Heart left ventricle (tissue), 16 donors: Measurements from ENCODE around the gene S1PR4. TPM values are rescaled to one million over a fixed set of nuclear protein-coding genes. Genes with fewer than 3 reads are reported as not detected.
"Not testable (repeated sequence)": the region's sequence is repeated elsewhere in the genome, so short reads cannot be mapped to it uniquely, and the experiment has no call there.

Experiments
- ATAC-seq, 4 donors: fragments of 200-7000 bp; cut with Tn5 transposase; one replicate each; pipeline ENCODE4 v1.9.1; 2020 to 2022; ENCODE audit warnings: moderate library complexity in 4 of 4, mild to moderate bottlenecking in 3 of 4, moderate number of reproducible peaks in 1 of 4
- DNase-seq, 5 donors: peaks; one replicate each; pipeline ENCODE4 v3.0.0-alpha.2; 2020
- H3K27ac ChIP-seq, 12 donors: fragments of 200-600 bp; sonication (generic) in 4 of 12; one replicate each; pipeline versions ENCODE4 v1.5.0 to v1.8.0; 2016 to 2022; ENCODE audit warnings: mild to moderate bottlenecking in 2 of 12
- H3K27me3 ChIP-seq, 9 donors: fragments of 200-600 bp; sonication (generic) in 2 of 9; one replicate each; pipeline versions ENCODE4 v1.5.1 to v1.8.0; 2016 to 2022; ENCODE audit warnings: mild to moderate bottlenecking in 3 of 9
- H3K36me3 ChIP-seq, 9 donors: fragments of 200-600 bp; sonication (generic) in 2 of 9; one replicate each; pipeline versions ENCODE4 v1.5.0 to v1.8.0; 2018 to 2022; ENCODE audit warnings: mild to moderate bottlenecking in 2 of 9
- H3K4me1 ChIP-seq, 12 donors: fragments of 200-600 bp; sonication (generic) in 4 of 12; one replicate each; pipeline versions ENCODE4 v1.5.0 to v1.8.0; 2016 to 2022; ENCODE audit warnings: mild to moderate bottlenecking in 3 of 12
- H3K4me3 ChIP-seq, 12 donors: fragments of 200-600 bp; sonication (generic) in 4 of 12; one replicate each; pipeline versions ENCODE4 v1.5.0 to v1.8.0; 2017 to 2022; ENCODE audit warnings: mild to moderate bottlenecking in 9 of 12, moderate library complexity in 4 of 12
- H3K9me3 ChIP-seq, 12 donors: fragments of 200-600 bp; sonication (generic) in 4 of 12; one replicate each; pipeline versions ENCODE4 v1.5.0 to v1.8.0; 2016 to 2022; ENCODE audit warnings: mild to moderate bottlenecking in 1 of 12
- CTCF ChIP-seq, 12 donors: fragments of 200-600 bp; sonication (generic) in 4 of 12; IDR thresholded peaks; one replicate each; pipeline versions ENCODE4 v1.5.0 to v1.8.0; 2018 to 2022; ENCODE audit warnings: antibody characterized with exemption in 12 of 12, mild to moderate bottlenecking in 5 of 12
- POLR2A ChIP-seq, 2 donors: fragments of 450-650 bp; IDR thresholded peaks; one replicate each; pipeline ENCODE4 v1.6.1; 2017; ENCODE audit warnings: antibody characterized with exemption in 2 of 2, mild to moderate bottlenecking in 2 of 2, moderate library complexity in 2 of 2
- WGBS, 4 donors: extraction: QIAGEN DNeasy Blood & Tissue Kit in 2 of 4; methylation state at CpG; one replicate each; pipeline versions ENCODE4 v1.1.5 to v1.1.7; 2013 to 2018; 5-methylcytosine and 5-hydroxymethylcytosine counted together
- intact Hi-C, 10 donors: fragments of 100-400 bp; cut with DNase I; formaldehyde crosslinking; loops; one replicate each; pipeline versions ENCODE4 v1.11.1 to v1.14.2; 2022
- polyA plus RNA-seq, 2 donors: library from polyadenylated mRNA; stranded (reverse); fragments of 200-250 nt; gene quantifications; one replicate each; pipeline ENCODE4 v1.2.3, GENCODE V29; 2013
- total RNA-seq, 9 donors: library from RNA; depleted of rRNA in 2 of 9; stranded (reverse); fragments of >200 nt in 2 of 9; fragmentation: NEBNext Ultra II Directional in 3 of 9; extraction: Animal tissue kit (Norgen Biotek cat#: 25700) in 3 of 9; gene quantifications; one replicate each; pipeline versions ENCODE4 v1.1.0 to v1.2.4, GENCODE V29; 2016 to 2023
- donor health status: ischemic (EF 13 %, LVEDD 7.1; RV severe dilation, severe dysfunction).
- donor health status: healthy with polysubstance abuse.
- donor health status: DM: no; HTN: yes; CAD: no.
- donor health status: DM: no; HTN: no; CAD: no.
- donor health status: ischemic (EF 25% LVEDD 6.9; RV normal size, moderate dysfunction).
- donor health status: ischemic (EF 25% LVEDD 5.7; RV mildly dilated, moderate dysfunction).
- donor health status: healthy.
- donor health status: DM: yes; HTN: yes; CAD: no.
- donor health status: ischemic (EF 35%, LVEDD 5.7; RV mildly dilated, moderate dysfunction).
- donor health status: nonischemic (EF 11% LVEDD 7.7; RV severe dilation, severe dysfunction).
- donor health status: DM: yes; HTN: yes; CAD: no.
- donor health status: PGD.
- donor health status: ischemic (EF 29% LVEDD 5.4; RV normal size, mild dysfunction).
- donor health status: nonischemic (EF 23%, LVEDD 6.1; RV moderate dilation, normal function).

The S1PR4 gene
- total and polyA plus RNA-seq, 11 donors, result 0.35 to 5.5 (median 1.4) TPM

- Histone ChIP-seq H3K9me3 (peaks cover 0 to 2% (median 0%) of the 10 kb centered on the region in 12 donors), H3K36me3 (no peaks in the 10 kb centered on the region), H3K27ac (no peak overlapping the region), H3K27me3 (peaks cover 8 to 43% (median 26%) of the 10 kb centered on the region in 9 donors), H3K4me3 (no peak overlapping the region), H3K4me1 (peaks cover 0 to 9% (median 0%) of the 10 kb centered on the region in 12 donors)
- ATAC-seq (peak in 1 of 4 donors; percentile 15), DNase-seq (no peak)
- no peak for TF ChIP-seq CTCF (IDR thresholded peaks at IDR 0.05)
- intact Hi-C loops, result loop anchor here in 1 of 10 donors (10.0 kb wide), 1 partner anchor 254 kb away; no protein-coding TSS in a partner anchor
- 73 to 83% (median 79%) methylated on average over 12 of the region's 12 CpGs for WGBS, 4 donors
These were observed 42.0 kb downstream of the S1PR4 start for GRCh38 chr19:3220576-3220975.

- WGBS, 4 donors, result 75 to 92% (median 81%) methylated on average over 4 to 5 of the region's 5 CpGs
- H3K4me3 ChIP-seq, DNase-seq, H3K36me3 ChIP-seq, ATAC-seq, H3K27ac ChIP-seq, H3K4me1 ChIP-seq, H3K9me3 ChIP-seq: not testable (repeated sequence)
- intact Hi-C loops, result loop anchor here in 1 of 10 donors (10.0 kb wide), 1 partner anchor 253 kb away; no protein-coding TSS in a partner anchor
- H3K27me3 ChIP-seq, result peaks cover 9 to 50% (median 34%) of the 10 kb centered on the region in 9 donors
These were observed 43.0 kb downstream of the S1PR4 start for GRCh38 chr19:3221576-3221975.

GRCh38 chr19:3222709-3223108 is 44.1 kb downstream of the S1PR4 start:
- no peaks in the 10 kb centered on the region for H3K9me3 ChIP-seq
- WGBS, 4 donors, result 86 to 94% (median 89%) methylated on average over 5 of the region's 5 CpGs
- peaks cover 0 to 9% (median 0%) of the 10 kb centered on the region in 12 donors for H3K4me1 ChIP-seq
- no peak overlapping the region for H3K27ac ChIP-seq
- no peak for TF ChIP-seq CTCF (IDR thresholded peaks at IDR 0.05)
- no peak for TF ChIP-seq POLR2A (IDR thresholded peaks at IDR 0.05)
- DNase-seq (no peak), ATAC-seq (no peak)
- intact Hi-C loops, result loop anchor here in 1 of 10 donors (10.0 kb wide), 1 partner anchor 252 kb away; no protein-coding TSS in a partner anchor
- H3K36me3 ChIP-seq, result no peaks in the 10 kb centered on the region
- H3K4me3 ChIP-seq, result no peak overlapping the region
- peaks cover 9 to 61% (median 37%) of the 10 kb centered on the region in 9 donors for H3K27me3 ChIP-seq

- ATAC-seq, result peak in 2 of 4 donors; percentile 41 to 75
- 1 to 4% (median 2%) methylated on average over 30 to 94 of the region's 94 CpGs for WGBS, 4 donors
These were observed 46.0 kb downstream of the S1PR4 start, which contains the start of gene CELF5 for GRCh38 chr19:3224346-3225168. TSS of gene CELF5 (plus strand) at chr19:3224661. CDS start at chr19:3224740, 79 bp downstream.

More at GRCh38 chr19:3224346-3225168, 46.0 kb downstream of the S1PR4 start, which contains the start of gene CELF5:
- Histone ChIP-seq H3K36me3 (no peaks in the 10 kb centered on the region), H3K27ac (no peak within 1 kb of the TSS), H3K4me3 (peak within 1 kb of the TSS in 7 of 12 donors; percentile 19 to 42 (median 28)), H3K27me3 (peaks cover 21 to 75% (median 53%) of the 10 kb centered on the region in 9 donors), H3K4me1 (peaks cover 0 to 14% (median 0%) of the 10 kb centered on the region in 12 donors), H3K9me3 (no peaks in the 10 kb centered on the region)
- intact Hi-C loops, result loop anchor here in 1 of 10 donors (10.0 kb wide), 1 partner anchor 250 kb away; no protein-coding TSS in a partner anchor
- DNase-seq, result peak in 4 of 5 donors; percentile 26 to 54 (median 51)
- peak in 10 of 12 donors; percentile 29 to 76 (median 55) for TF ChIP-seq CTCF (IDR thresholded peaks at IDR 0.05)
- no peak for TF ChIP-seq POLR2A (IDR thresholded peaks at IDR 0.05)
